HL-60 (cell line): ENCODE data around the gene SLC35F3.

Experiments used
- DNase-seq, 2 experiments: peaks; one replicate each; pipeline ENCODE4 v3.0.0-alpha.2; 2010 to 2020; ENCODE audit warnings: low read depth in 1 of 2, low spot score in 1 of 2
- H3K27ac ChIP-seq: fragments of 250-450 bp; sonication (Bioruptor Pico); replicated peaks from 2 replicates; pipeline ENCODE4 v1.5.1; 2020; ENCODE audit warnings: mild to moderate bottlenecking, moderate library complexity
- H3K27me3 ChIP-seq: fragments of 250-450 bp; sonication (Bioruptor Pico); 2 replicates; pipeline ENCODE4 v1.5.1; 2021; ENCODE audit warnings: mild to moderate bottlenecking, moderate library complexity; ENCODE audit not compliant: insufficient read depth, poor library complexity, severe bottlenecking
- H3K4me3 ChIP-seq: replicated peaks from 2 replicates; pipeline ENCODE4 v1.5.1; 2011; ENCODE audit warnings: mild to moderate bottlenecking, control low read depth, low read length; ENCODE audit not compliant: insufficient read depth
- CTCF ChIP-seq: IDR thresholded peaks from one replicate; pipeline ENCODE4 v1.5.1; 2011; ENCODE audit warnings: low read length, control low read depth, inconsistent platforms; ENCODE audit not compliant: insufficient read depth
- GABPA ChIP-seq: IDR thresholded peaks from 2 replicates; pipeline ENCODE4 v1.6.1; 2012; ENCODE audit warnings: low read depth
- POLR2AphosphoS5 ChIP-seq: IDR thresholded peaks from 2 replicates; pipeline ENCODE4 v1.6.1; 2012; ENCODE audit warnings: low read depth
- REST ChIP-seq: IDR thresholded peaks from 2 replicates; pipeline ENCODE4 v1.6.1; 2012; ENCODE audit warnings: low read depth; ENCODE audit not compliant: insufficient replicate concordance
- SPI1 ChIP-seq: IDR thresholded peaks from 2 replicates; pipeline ENCODE4 v1.6.1; 2012; ENCODE audit warnings: low read depth, mild to moderate bottlenecking, borderline replicate concordance

SLC35F3 gene

GRCh38 chr1:234140388-234140787 lies 235.9 kb downstream of the SLC35F3 start:
- TF ChIP-seq POLR2AphosphoS5 (no peak), GABPA (no peak), CTCF (no peak), REST (no peak), SPI1 (no peak)
- DNase-seq = no peak
- no peak overlapping the region for H3K27ac ChIP-seq
- H3K4me3 ChIP-seq = no peak overlapping the region
- peaks cover 6% of the 10 kb centered on the region for H3K27me3 ChIP-seq

GRCh38 chr1:234141006-234141405 lies 236.5 kb downstream of the SLC35F3 start:
- no peak overlapping the region for H3K27ac ChIP-seq
- TF ChIP-seq CTCF = no peak
- TF ChIP-seq REST = no peak
- TF ChIP-seq SPI1 = no peak
- TF ChIP-seq POLR2AphosphoS5 = no peak
- no peak for TF ChIP-seq GABPA
- H3K27me3 ChIP-seq = peaks cover 8% of the 10 kb centered on the region
- no peak overlapping the region for H3K4me3 ChIP-seq
- DNase-seq = no peak

GRCh38 chr1:234143681-234144080 lies 239.2 kb downstream of the SLC35F3 start:
- TF ChIP-seq POLR2AphosphoS5 (no peak), GABPA (no peak), SPI1 (no peak), REST (no peak), CTCF (no peak)
- no peak overlapping the region for H3K27ac ChIP-seq
- H3K27me3 ChIP-seq = peaks cover 11% of the 10 kb centered on the region
- H3K4me3 ChIP-seq = no peak overlapping the region
- no peak for DNase-seq
